HepG2 (cell line): ENCODE data around the gene DENND5A. TPM values are rescaled to one million over a fixed set of nuclear protein-coding genes. Genes with fewer than 3 reads are reported as not detected.

ENCODE experiments used
- GATAD1 ChIP-seq: IDR thresholded peaks from 2 replicates; pipeline ENCODE4 v1.6.1; 2016; ENCODE audit warnings: missing genetic modification reagents, missing compliant biosample characterization
- GLMP ChIP-seq: sonication (generic); formaldehyde crosslinking; IDR thresholded peaks from 2 replicates; pipeline ENCODE4 v1.9.0; 2021; ENCODE audit warnings: missing genetic modification reagents, mild to moderate bottlenecking, borderline replicate concordance
- PHF21A ChIP-seq: sonication (generic); formaldehyde crosslinking; IDR thresholded peaks from 2 replicates; pipeline ENCODE4 v1.5.0; 2020; ENCODE audit warnings: mild to moderate bottlenecking, missing genetic modification reagents
- RAD21 ChIP-seq: fragments of 450-650 bp; formaldehyde crosslinking; IDR thresholded peaks from 2 replicates; pipeline ENCODE4 v1.5.0; 2020; ENCODE audit warnings: mild to moderate bottlenecking
- TEAD3 ChIP-seq: optimal IDR thresholded peaks from 2 replicates; pipeline ENCODE3; 2016; ENCODE audit warnings: borderline replicate concordance
- TSC22D2 ChIP-seq: sonication (generic); formaldehyde crosslinking; IDR thresholded peaks from 2 replicates; pipeline ENCODE4 v1.5.1; 2020; ENCODE audit warnings: missing genetic modification reagents, mild to moderate bottlenecking, borderline replicate concordance
- ZBTB1 ChIP-seq: sonication (generic); formaldehyde crosslinking; IDR thresholded peaks from 2 replicates; pipeline ENCODE4 v1.4.0; 2020; ENCODE audit warnings: missing genetic modification reagents, borderline replicate concordance
- ZMYM4 ChIP-seq: sonication (generic); formaldehyde crosslinking; IDR thresholded peaks from 2 replicates; pipeline ENCODE4 v1.8.1; 2023; ENCODE audit warnings: mild to moderate bottlenecking, missing genetic modification reagents
- ZNF180 ChIP-seq: sonication (generic); formaldehyde crosslinking; IDR thresholded peaks from 2 replicates; pipeline ENCODE4 v1.4.0; 2020; ENCODE audit warnings: low read depth, missing genetic modification reagents, borderline replicate concordance
- ZNF274 ChIP-seq: sonication (generic); formaldehyde crosslinking; IDR thresholded peaks from 2 replicates; pipeline ENCODE4 v1.5.1; 2020; ENCODE audit warnings: mild to moderate bottlenecking, missing genetic modification reagents
- ZNF512 ChIP-seq: sonication (generic); formaldehyde crosslinking; IDR thresholded peaks from 2 replicates; pipeline ENCODE4 v1.4.0; 2020; ENCODE audit warnings: mild to moderate bottlenecking, missing genetic modification reagents
- ZNF841 ChIP-seq: sonication (generic); formaldehyde crosslinking; IDR thresholded peaks from 2 replicates; pipeline ENCODE4 v1.8.1; 2023; ENCODE audit warnings: missing genetic modification reagents, borderline replicate concordance
- polyA plus RNA-seq, 8 experiments: library from polyadenylated mRNA; depleted of rRNA in 3 of 8; stranded (reverse) in 7 of 8; unstranded in 1 of 8; fragments of >200 nt; fragmentation: Illumina TruSeq in 4 of 8; extraction: Trizol in 4 of 8; gene quantifications; 2 replicates each; pipeline versions ENCODE4 v1.2.1 to v1.2.3, GENCODE V29; 2011 to 2016; ENCODE audit warnings: low read depth in 4 of 8, missing spikeins in 1 of 8, mixed read lengths in 1 of 8; ENCODE audit not compliant: insufficient read depth in 1 of 8
- total RNA-seq, 5 experiments: library from RNA; depleted of rRNA; stranded (reverse); fragments of >200 nt; fragmentation: Illumina TruSeq; extraction: Trizol; gene quantifications; 2 replicates each; pipeline ENCODE4 v1.2.3, GENCODE V29; 2016; ENCODE audit warnings: low read depth in 1 of 5
- TF ChIP-seq, protein P1 (sequence below): sonication (generic); formaldehyde crosslinking; IDR thresholded peaks from 2 replicates; pipeline ENCODE4 v1.8.0; 2022; ENCODE audit warnings: mild to moderate bottlenecking, missing genetic modification reagents; ENCODE audit not compliant: insufficient replicate concordance
- TF ChIP-seq, protein P2 (sequence below): IDR thresholded peaks from 2 replicates; pipeline ENCODE4 v1.6.1; 2012; ENCODE audit warnings: inconsistent platforms
- TF ChIP-seq, protein P3 (sequence below): sonication (generic); formaldehyde crosslinking; IDR thresholded peaks from 2 replicates; pipeline ENCODE4 v1.8.0; 2022; ENCODE audit warnings: mild to moderate bottlenecking, missing genetic modification reagents, moderate library complexity
- TF ChIP-seq, protein P4 (sequence below), 2 experiments: sonication (generic) in 1 of 2; formaldehyde crosslinking in 1 of 2; IDR thresholded peaks; 2 replicates each; pipeline versions ENCODE4 v1.6.1 to v1.9.0; 2014 to 2022; ENCODE audit warnings: antibody characterized with exemption in 1 of 2, borderline replicate concordance in 1 of 2, inconsistent platforms in 1 of 2, low read depth in 1 of 2, missing genetic modification reagents in 1 of 2

Gene DENND5A
- total and polyA plus RNA-seq, 2 of the 13 experiments (the other 11 are each of a cell fraction or from before 2014, with no cell fraction given), result 63.3 to 145 TPM

DNA sequence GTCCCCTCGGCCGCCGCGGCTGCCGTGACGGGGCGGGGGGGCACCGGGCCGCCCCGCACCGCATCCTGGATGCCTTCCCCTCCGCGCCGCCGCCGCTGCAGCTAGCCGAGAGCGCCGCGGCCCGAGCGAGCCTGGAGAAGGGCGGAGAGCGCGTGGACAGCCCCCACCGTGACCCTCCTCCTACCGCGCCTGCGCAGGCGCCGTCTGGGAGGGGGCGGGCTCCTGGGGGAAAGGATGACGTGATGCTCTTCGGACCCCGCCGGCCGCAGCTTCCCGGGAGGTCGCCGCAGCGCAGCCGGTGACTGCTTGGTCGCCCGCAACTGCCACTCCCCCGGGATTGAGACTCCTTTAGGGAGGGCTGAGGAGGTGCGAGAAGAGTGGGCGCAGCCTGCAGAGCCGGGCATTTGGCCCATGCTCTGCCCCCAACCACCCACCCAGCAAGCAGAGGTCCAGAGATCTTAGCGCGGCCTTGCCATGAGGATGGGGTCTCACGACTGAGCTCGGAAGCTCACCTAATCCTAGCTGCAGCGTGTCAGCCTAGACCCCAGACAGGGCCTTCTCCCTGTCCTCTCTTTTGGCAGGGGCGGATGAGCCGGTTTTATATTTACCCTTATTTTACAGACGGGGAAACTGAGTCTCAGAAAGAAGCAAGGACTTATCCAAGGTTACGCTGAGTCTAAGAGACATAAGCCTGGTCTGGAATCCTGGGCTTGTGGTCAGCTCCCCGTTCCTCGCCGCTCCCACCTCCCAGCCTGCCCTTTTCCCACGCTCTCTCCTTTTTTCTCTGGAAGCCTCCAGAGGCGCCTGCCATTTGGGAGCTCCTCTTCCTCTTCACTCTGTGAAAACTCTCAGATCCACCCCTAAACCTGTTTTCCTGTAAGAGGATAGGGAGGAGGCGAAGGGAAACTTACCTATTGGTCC is at the start of gene DENND5A (continued):
- no peak for TF ChIP-seq ZNF512
- TF ChIP-seq, protein P1, sequence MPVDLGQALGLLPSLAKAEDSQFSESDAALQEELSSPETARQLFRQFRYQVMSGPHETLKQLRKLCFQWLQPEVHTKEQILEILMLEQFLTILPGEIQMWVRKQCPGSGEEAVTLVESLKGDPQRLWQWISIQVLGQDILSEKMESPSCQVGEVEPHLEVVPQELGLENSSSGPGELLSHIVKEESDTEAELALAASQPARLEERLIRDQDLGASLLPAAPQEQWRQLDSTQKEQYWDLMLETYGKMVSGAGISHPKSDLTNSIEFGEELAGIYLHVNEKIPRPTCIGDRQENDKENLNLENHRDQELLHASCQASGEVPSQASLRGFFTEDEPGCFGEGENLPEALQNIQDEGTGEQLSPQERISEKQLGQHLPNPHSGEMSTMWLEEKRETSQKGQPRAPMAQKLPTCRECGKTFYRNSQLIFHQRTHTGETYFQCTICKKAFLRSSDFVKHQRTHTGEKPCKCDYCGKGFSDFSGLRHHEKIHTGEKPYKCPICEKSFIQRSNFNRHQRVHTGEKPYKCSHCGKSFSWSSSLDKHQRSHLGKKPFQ (CRISPR knock-in tag), result no peak
- no peak for TF ChIP-seq ZBTB1 (CRISPR knock-in tag)
- TF ChIP-seq, protein P2, sequence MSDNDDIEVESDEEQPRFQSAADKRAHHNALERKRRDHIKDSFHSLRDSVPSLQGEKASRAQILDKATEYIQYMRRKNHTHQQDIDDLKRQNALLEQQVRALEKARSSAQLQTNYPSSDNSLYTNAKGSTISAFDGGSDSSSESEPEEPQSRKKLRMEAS, result peak; percentile 73
- peak; percentile 64 for TF ChIP-seq PHF21A
- TF ChIP-seq, protein P3, sequence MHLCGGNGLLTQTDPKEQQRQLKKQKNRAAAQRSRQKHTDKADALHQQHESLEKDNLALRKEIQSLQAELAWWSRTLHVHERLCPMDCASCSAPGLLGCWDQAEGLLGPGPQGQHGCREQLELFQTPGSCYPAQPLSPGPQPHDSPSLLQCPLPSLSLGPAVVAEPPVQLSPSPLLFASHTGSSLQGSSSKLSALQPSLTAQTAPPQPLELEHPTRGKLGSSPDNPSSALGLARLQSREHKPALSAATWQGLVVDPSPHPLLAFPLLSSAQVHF (CRISPR knock-in tag), result no peak
- TF ChIP-seq ZNF841, result no peak
- TF ChIP-seq GLMP (CRISPR knock-in tag), result no peak
- TF ChIP-seq TEAD3, result no peak
- no peak; the same call in 1 of the 2 replicates for TF ChIP-seq GATAD1
- no peak for TF ChIP-seq ZNF180 (CRISPR knock-in tag)
- TF ChIP-seq TSC22D2 (CRISPR knock-in tag), result no peak
- no peak; the same call in 1 of the 2 replicates for TF ChIP-seq ZMYM4 (CRISPR knock-in tag)
- TF ChIP-seq ZNF274 (CRISPR knock-in tag), result peak; percentile 60; the same call in 1 of the 2 replicates
- TF ChIP-seq, protein P4, sequence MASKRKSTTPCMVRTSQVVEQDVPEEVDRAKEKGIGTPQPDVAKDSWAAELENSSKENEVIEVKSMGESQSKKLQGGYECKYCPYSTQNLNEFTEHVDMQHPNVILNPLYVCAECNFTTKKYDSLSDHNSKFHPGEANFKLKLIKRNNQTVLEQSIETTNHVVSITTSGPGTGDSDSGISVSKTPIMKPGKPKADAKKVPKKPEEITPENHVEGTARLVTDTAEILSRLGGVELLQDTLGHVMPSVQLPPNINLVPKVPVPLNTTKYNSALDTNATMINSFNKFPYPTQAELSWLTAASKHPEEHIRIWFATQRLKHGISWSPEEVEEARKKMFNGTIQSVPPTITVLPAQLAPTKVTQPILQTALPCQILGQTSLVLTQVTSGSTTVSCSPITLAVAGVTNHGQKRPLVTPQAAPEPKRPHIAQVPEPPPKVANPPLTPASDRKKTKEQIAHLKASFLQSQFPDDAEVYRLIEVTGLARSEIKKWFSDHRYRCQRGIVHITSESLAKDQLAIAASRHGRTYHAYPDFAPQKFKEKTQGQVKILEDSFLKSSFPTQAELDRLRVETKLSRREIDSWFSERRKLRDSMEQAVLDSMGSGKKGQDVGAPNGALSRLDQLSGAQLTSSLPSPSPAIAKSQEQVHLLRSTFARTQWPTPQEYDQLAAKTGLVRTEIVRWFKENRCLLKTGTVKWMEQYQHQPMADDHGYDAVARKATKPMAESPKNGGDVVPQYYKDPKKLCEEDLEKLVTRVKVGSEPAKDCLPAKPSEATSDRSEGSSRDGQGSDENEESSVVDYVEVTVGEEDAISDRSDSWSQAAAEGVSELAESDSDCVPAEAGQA (IDR thresholded peaks at IDR 0.05; ENCODE audit: low read depth), result no peak
- TF ChIP-seq, protein P4 (CRISPR knock-in tag; IDR thresholded peaks at IDR 0.05; ENCODE audit: borderline replicate concordance), result no peak
- TF ChIP-seq RAD21, result no peak
- TF ChIP-seq, all 625 proteins: peak for 162
